ENCODE results near the gene SNRNP35.

GRCh38 chr12:123491056-123491455 lies 33.1 kb downstream of the SNRNP35 start:
- TF ChIP-seq, protein P1, sequence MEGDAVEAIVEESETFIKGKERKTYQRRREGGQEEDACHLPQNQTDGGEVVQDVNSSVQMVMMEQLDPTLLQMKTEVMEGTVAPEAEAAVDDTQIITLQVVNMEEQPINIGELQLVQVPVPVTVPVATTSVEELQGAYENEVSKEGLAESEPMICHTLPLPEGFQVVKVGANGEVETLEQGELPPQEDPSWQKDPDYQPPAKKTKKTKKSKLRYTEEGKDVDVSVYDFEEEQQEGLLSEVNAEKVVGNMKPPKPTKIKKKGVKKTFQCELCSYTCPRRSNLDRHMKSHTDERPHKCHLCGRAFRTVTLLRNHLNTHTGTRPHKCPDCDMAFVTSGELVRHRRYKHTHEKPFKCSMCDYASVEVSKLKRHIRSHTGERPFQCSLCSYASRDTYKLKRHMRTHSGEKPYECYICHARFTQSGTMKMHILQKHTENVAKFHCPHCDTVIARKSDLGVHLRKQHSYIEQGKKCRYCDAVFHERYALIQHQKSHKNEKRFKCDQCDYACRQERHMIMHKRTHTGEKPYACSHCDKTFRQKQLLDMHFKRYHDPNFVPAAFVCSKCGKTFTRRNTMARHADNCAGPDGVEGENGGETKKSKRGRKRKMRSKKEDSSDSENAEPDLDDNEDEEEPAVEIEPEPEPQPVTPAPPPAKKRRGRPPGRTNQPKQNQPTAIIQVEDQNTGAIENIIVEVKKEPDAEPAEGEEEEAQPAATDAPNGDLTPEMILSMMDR (IDR thresholded peaks at IDR 0.05), result no peak
- TF ChIP-seq POLR2A (IDR thresholded peaks at IDR 0.05), result no peak
